ENCODE results near the gene COL20A1.

DNA sequence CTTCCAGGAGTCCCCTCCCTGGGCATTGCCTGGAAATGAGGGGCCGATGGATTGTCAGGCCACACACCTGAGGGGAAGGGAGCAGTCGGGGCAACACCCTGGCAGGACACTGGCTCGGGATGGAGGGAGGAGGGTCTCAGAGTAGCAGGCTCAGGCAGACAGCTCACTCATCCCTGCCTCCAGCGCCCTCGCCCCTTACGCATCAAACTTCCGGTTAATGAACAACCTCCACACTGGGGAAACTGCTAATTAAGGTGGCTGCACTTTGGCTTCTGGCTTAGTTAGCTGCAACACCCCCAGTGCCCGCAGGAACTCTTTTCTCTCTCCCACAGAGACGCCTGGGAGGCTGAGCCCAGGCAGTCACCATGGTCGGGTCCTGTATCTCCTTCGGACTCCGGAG, 81.5 kb downstream of the COL20A1 start:
- TF ChIP-seq, protein P1, sequence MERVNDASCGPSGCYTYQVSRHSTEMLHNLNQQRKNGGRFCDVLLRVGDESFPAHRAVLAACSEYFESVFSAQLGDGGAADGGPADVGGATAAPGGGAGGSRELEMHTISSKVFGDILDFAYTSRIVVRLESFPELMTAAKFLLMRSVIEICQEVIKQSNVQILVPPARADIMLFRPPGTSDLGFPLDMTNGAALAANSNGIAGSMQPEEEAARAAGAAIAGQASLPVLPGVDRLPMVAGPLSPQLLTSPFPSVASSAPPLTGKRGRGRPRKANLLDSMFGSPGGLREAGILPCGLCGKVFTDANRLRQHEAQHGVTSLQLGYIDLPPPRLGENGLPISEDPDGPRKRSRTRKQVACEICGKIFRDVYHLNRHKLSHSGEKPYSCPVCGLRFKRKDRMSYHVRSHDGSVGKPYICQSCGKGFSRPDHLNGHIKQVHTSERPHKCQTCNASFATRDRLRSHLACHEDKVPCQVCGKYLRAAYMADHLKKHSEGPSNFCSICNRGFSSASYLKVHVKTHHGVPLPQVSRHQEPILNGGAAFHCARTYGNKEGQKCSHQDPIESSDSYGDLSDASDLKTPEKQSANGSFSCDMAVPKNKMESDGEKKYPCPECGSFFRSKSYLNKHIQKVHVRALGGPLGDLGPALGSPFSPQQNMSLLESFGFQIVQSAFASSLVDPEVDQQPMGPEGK (CRISPR knock-in tag; IDR thresholded peaks at IDR 0.05; ENCODE audit: borderline replicate concordance), result no peak
- TF ChIP-seq TOX (CRISPR knock-in tag; IDR thresholded peaks at IDR 0.05; ENCODE audit: borderline replicate concordance), result no peak
